HUDEP-2 (cell line): ENCODE measurements around the gene OR10H1.
"Not testable (repeated sequence)": the region's sequence is repeated elsewhere in the genome, so short reads cannot be mapped to it uniquely, and the experiment has no call there.

ENCODE experiments used
- DNase-seq, 76 experiments: peaks; one replicate each; lab custom pipeline; 2025; ENCODE audit not compliant: unreplicated experiment in 76 of 76; lab: John Stamatoyannopoulos, UW

Gene OR10H1

GRCh38 chr19:15815306-15815705, at the start of gene OR10H1:
Gene OR10H1 (minus strand): TSS chr19:15815664. CDS start chr19:15808037, 7,627 bp downstream.
- DNase-seq, result no peak

- peak in 3 of 76 experiments; percentile 9 to 25 (median 18) for DNase-seq
Observed at GRCh38 chr19:15864824-15865223, 49.4 kb upstream of the OR10H1 start.

- DNase-seq, result no peak
Observed at GRCh38 chr19:15863272-15863671, 47.8 kb upstream of the OR10H1 start.

GRCh38 chr19:15862444-15862843, 47.0 kb upstream of the OR10H1 start:
- DNase-seq, result no peak

GRCh38 chr19:15860522-15860921, 45.1 kb upstream of the OR10H1 start:
- DNase-seq, result no peak

- no peak for DNase-seq
Observed at GRCh38 chr19:15859187-15859586, 43.7 kb upstream of the OR10H1 start.

- no peak for DNase-seq
Observed at GRCh38 chr19:15850385-15850784, 34.9 kb upstream of the OR10H1 start.

- no peak for DNase-seq
Observed at GRCh38 chr19:15846923-15847322, 31.5 kb upstream of the OR10H1 start.

GRCh38 chr19:15843894-15844222, 28.4 kb upstream of the OR10H1 start:
- DNase-seq, result not testable (repeated sequence)

GRCh38 chr19:15843203-15843893, 27.9 kb upstream of the OR10H1 start:
- DNase-seq, result peak in 3 of 76 experiments; percentile 42 to 52 (median 45)

- DNase-seq, result peak in 9 of 76 experiments; percentile 16 to 34 (median 22)
Observed at GRCh38 chr19:15841875-15842569, 26.6 kb upstream of the OR10H1 start.

GRCh38 chr19:15840833-15841232, 25.4 kb upstream of the OR10H1 start:
- no peak for DNase-seq

GRCh38 chr19:15839888-15840287, 24.4 kb upstream of the OR10H1 start:
- peak in 4 of 76 experiments; percentile 16 to 45 (median 30) for DNase-seq

GRCh38 chr19:15838351-15838750, 22.9 kb upstream of the OR10H1 start:
- peak in 1 of 76 experiments; percentile 32 for DNase-seq

GRCh38 chr19:15837221-15837731, 21.8 kb upstream of the OR10H1 start:
- peak in 52 of 76 experiments; percentile 44 to 90 (median 74) for DNase-seq

- DNase-seq, result peak in 75 of 76 experiments; percentile 92 to 100 (median 98)
Observed at GRCh38 chr19:15836330-15837220, 21.1 kb upstream of the OR10H1 start.

- DNase-seq, result peak in 61 of 76 experiments; percentile 28 to 89 (median 60)
Observed at GRCh38 chr19:15835565-15836329, 20.3 kb upstream of the OR10H1 start.

- DNase-seq, result peak in 13 of 76 experiments; percentile 21 to 50 (median 40)
Observed at GRCh38 chr19:15834232-15834631, 18.8 kb upstream of the OR10H1 start.

GRCh38 chr19:15831626-15832025, 16.2 kb upstream of the OR10H1 start:
- peak in 1 of 76 experiments; percentile 43 for DNase-seq

- DNase-seq, result peak in 2 of 76 experiments; percentile 24 to 35
Observed at GRCh38 chr19:15829786-15830185, 14.3 kb upstream of the OR10H1 start.
